Tibial artery (tissue), 4 donors: ENCODE results near the gene TEN1.

Experiments
- DNase-seq, 2 donors: peaks; one replicate each; pipeline ENCODE4 v3.0.0-alpha.2; 2019
- H3K27ac ChIP-seq, 2 donors: fragments of 200-600 bp; sonication (generic) in 1 of 2; 1 replicate in 1 of 2; 2 replicates in 1 of 2; pipeline ENCODE4 v1.5.1; 2018 to 2019; ENCODE audit warnings: mild to moderate bottlenecking in 1 of 2
- H3K27me3 ChIP-seq, 2 donors: fragments of 200-600 bp; sonication (generic) in 1 of 2; one replicate each; pipeline versions ENCODE4 v1.5.1 to v1.6.0; 2016 to 2019
- H3K36me3 ChIP-seq, 3 donors: fragments of 200-600 bp; sonication (generic) in 2 of 3; one replicate each; pipeline ENCODE4 v1.5.1; 2016 to 2019; ENCODE audit warnings: mild to moderate bottlenecking in 2 of 3
- H3K4me1 ChIP-seq, 4 donors: fragments of 200-600 bp; sonication (generic) in 2 of 4; 1 replicate in 3 of 4; 2 replicates in 1 of 4; pipeline ENCODE4 v1.5.1; 2016 to 2019
- H3K4me3 ChIP-seq, 2 donors: fragments of 200-600 bp; sonication (generic) in 1 of 2; 1 replicate in 1 of 2; 2 replicates in 1 of 2; pipeline ENCODE4 v1.5.1; 2018 to 2019; ENCODE audit warnings: mild to moderate bottlenecking in 2 of 2
- H3K9me3 ChIP-seq, 3 donors: fragments of 200-600 bp; sonication (generic) in 1 of 3; one replicate each; pipeline ENCODE4 v1.5.1; 2016 to 2019
- CTCF ChIP-seq, 2 experiments: fragments of 200-600 bp in 1 of 2; fragments of 450-650 bp in 1 of 2; IDR thresholded peaks; one replicate each; pipeline ENCODE4 v1.5.1; 2017 to 2019; ENCODE audit warnings: antibody characterized with exemption in 2 of 2, mild to moderate bottlenecking in 1 of 2, moderate library complexity in 1 of 2
- intact Hi-C: fragments of 100-400 bp; cut with DNase I; formaldehyde crosslinking; loops from one replicate; pipeline ENCODE4 v1.15.0; 2023; ENCODE audit warnings: low total_unique reads

The TEN1 gene

GRCh38 chr17:76014925-76015261, 35.9 kb downstream of the TEN1 start:
- Histone ChIP-seq H3K27me3 (peaks cover 0 to 26% of the 10 kb centered on the region in 2 donors), H3K27ac (no peak overlapping the region), H3K36me3 (no peaks in the 10 kb centered on the region), H3K4me3 (no peak overlapping the region), H3K9me3 (no peaks in the 10 kb centered on the region), H3K4me1 (peaks cover 0 to 6% (median 1%) of the 10 kb centered on the region in 4 donors)
- no peak for DNase-seq
- TF ChIP-seq CTCF (IDR thresholded peaks at IDR 0.05), result no peak
- intact Hi-C loops, result no loop called here

GRCh38 chr17:76017481-76018339, 38.7 kb downstream of the TEN1 start:
- Histone ChIP-seq H3K27me3 (peaks cover 0 to 41% of the 10 kb centered on the region in 2 donors), H3K4me1 (peaks cover 0 to 6% (median 1%) of the 10 kb centered on the region in 4 donors), H3K27ac (no peak overlapping the region), H3K36me3 (peaks cover 0 to 1% (median 0%) of the 10 kb centered on the region in 3 donors), H3K9me3 (no peaks in the 10 kb centered on the region), H3K4me3 (no peak overlapping the region)
- TF ChIP-seq CTCF (IDR thresholded peaks at IDR 0.05), result no peak
- intact Hi-C loops, result no loop called here
- no peak for DNase-seq

- Histone ChIP-seq H3K9me3 (no peaks in the 10 kb centered on the region), H3K27ac (no peak overlapping the region), H3K36me3 (peaks cover 0 to 5% (median 0%) of the 10 kb centered on the region in 3 donors), H3K4me3 (no peak overlapping the region), H3K27me3 (peaks cover 0 to 47% of the 10 kb centered on the region in 2 donors), H3K4me1 (peaks cover 0 to 6% (median 1%) of the 10 kb centered on the region in 4 donors)
- no peak for DNase-seq
- TF ChIP-seq CTCF (IDR thresholded peaks at IDR 0.05), result no peak
- intact Hi-C loops, result no loop called here
Observed at GRCh38 chr17:76018340-76018680, 39.3 kb downstream of the TEN1 start.

- Histone ChIP-seq H3K36me3 (peaks cover 0 to 5% (median 0%) of the 10 kb centered on the region in 3 donors), H3K4me3 (no peak overlapping the region), H3K9me3 (no peaks in the 10 kb centered on the region), H3K27me3 (peaks cover 0 to 52% of the 10 kb centered on the region in 2 donors), H3K4me1 (peaks cover 0 to 6% (median 1%) of the 10 kb centered on the region in 4 donors), H3K27ac (no peak overlapping the region)
- DNase-seq, result no peak
- intact Hi-C loops, result no loop called here
- no peak for TF ChIP-seq CTCF (IDR thresholded peaks at IDR 0.05)
Observed at GRCh38 chr17:76018801-76019200, 39.8 kb downstream of the TEN1 start.

GRCh38 chr17:76019833-76020467, 40.9 kb downstream of the TEN1 start:
- H3K36me3 ChIP-seq, result peaks cover 0 to 5% (median 0%) of the 10 kb centered on the region in 3 donors
- no peaks in the 10 kb centered on the region for H3K4me1 ChIP-seq
- DNase-seq, result no peak
- no peak overlapping the region for H3K4me3 ChIP-seq
- TF ChIP-seq CTCF (IDR thresholded peaks at IDR 0.05), result no peak
- intact Hi-C loops, result no loop called here
- H3K27ac ChIP-seq, result no peak overlapping the region
- H3K9me3 ChIP-seq, result no peaks in the 10 kb centered on the region
- peaks cover 0 to 57% of the 10 kb centered on the region in 2 donors for H3K27me3 ChIP-seq
